GM12873 (cell line): Measurements from ENCODE around the gene MRPL17.

Source experiments
- CTCF ChIP-seq: IDR thresholded peaks from 2 replicates; pipeline ENCODE4 v1.5.1; 2012; ENCODE audit warnings: low read depth, mild to moderate bottlenecking, moderate library complexity, low read length, control low read depth; ENCODE audit not compliant: insufficient read depth; ENCODE audit errors: missing control alignments

Gene MRPL17

GRCh38 chr11:6634534-6634933 is 48.6 kb downstream of the MRPL17 start:
- TF ChIP-seq CTCF: no peak

GRCh38 chr11:6633422-6634408 is 49.4 kb downstream of the MRPL17 start:
- TF ChIP-seq CTCF: no peak

GRCh38 chr11:6632116-6633073 is 50.7 kb downstream of the MRPL17 start:
- no peak for TF ChIP-seq CTCF

GRCh38 chr11:6631361-6631890 is 51.7 kb downstream of the MRPL17 start:
- TF ChIP-seq CTCF: no peak

GRCh38 chr11:6630632-6631291 is 52.4 kb downstream of the MRPL17 start:
- no peak for TF ChIP-seq CTCF
